Endothelial cell of umbilical vein (primary cell): ENCODE measurements around the gene EHMT1. TPM values are rescaled to one million over a fixed set of nuclear protein-coding genes. Genes with fewer than 3 reads are reported as not detected.

Experiments
- BruUV-seq: library from RNA; stranded (reverse); fragments of 400-500 nt; replicated peaks from 2 replicates; lab custom pipeline; 2021; lab: Mats Ljungman, UMichigan
- CTCF ChIA-PET: fragments of 300-600, 350-600 bp; sonication (Branson Sonifier 250); formaldehyde crosslinking; loops from one replicate; lab custom pipeline; 2021; ENCODE audit warnings: antibody characterized with exemption, inconsistent platforms; lab: Charles Lee
- POLR2A ChIA-PET: fragments of 300-600, 350-600 bp; sonication (Branson Sonifier 250); formaldehyde crosslinking; loops from one replicate; lab custom pipeline; 2021; ENCODE audit warnings: antibody characterized with exemption, inconsistent platforms; lab: Charles Lee
- DNase-seq: peaks from one replicate; pipeline ENCODE4 v3.0.0-alpha.2; 2011; ENCODE audit warnings: low read depth, low spot score
- FAIRE-seq: peaks from 2 replicates; lab custom pipeline; 2011; peaks lifted over from hg19 to GRCh38; lab: Jason Lieb, UNC
- H2AFZ ChIP-seq: 2 replicates; pipeline ENCODE4 v1.6.0; 2012; ENCODE audit warnings: low read depth, low read length, control low read depth, inconsistent platforms
- H3K27ac ChIP-seq: 2 replicates; pipeline ENCODE4 v1.5.1; 2011; ENCODE audit warnings: low read depth, mild to moderate bottlenecking, control low read depth, low read length, moderate library complexity; ENCODE audit not compliant: insufficient read depth
- H3K27me3 ChIP-seq, 2 experiments: 2 replicates each; pipeline versions ENCODE4 v1.6.0 to v1.6.1; 2011; ENCODE audit warnings: low read length in 2 of 2, mixed read lengths in 1 of 2; ENCODE audit not compliant: control insufficient read depth in 2 of 2, insufficient read depth in 2 of 2
- H3K36me3 ChIP-seq, 2 experiments: 2 replicates in 1 of 2; 3 replicates in 1 of 2; pipeline ENCODE4 v1.5.1; 2011; ENCODE audit warnings: low read length in 2 of 2, mild to moderate bottlenecking in 1 of 2, moderate library complexity in 1 of 2; ENCODE audit not compliant: control insufficient read depth in 2 of 2, insufficient read depth in 2 of 2; ENCODE audit errors: extremely low read depth in 1 of 2
- H3K4me1 ChIP-seq: 3 replicates; pipeline ENCODE4 v1.5.1; 2011; ENCODE audit warnings: mild to moderate bottlenecking, low read length; ENCODE audit not compliant: control insufficient read depth, insufficient read depth; ENCODE audit errors: extremely low read depth
- H3K4me2 ChIP-seq: 2 replicates; pipeline ENCODE4 v1.6.1; 2011; ENCODE audit warnings: low read length, control low read depth, mixed read lengths; ENCODE audit not compliant: insufficient read depth
- H3K4me3 ChIP-seq, 3 experiments: fragments of 200-600 bp in 1 of 3; sonication (generic), shearing (Covaris generic) in 1 of 3; replicated peaks in 1 of 3; 2 replicates each; pipeline ENCODE4 v1.5.1; 2011 to 2016; ENCODE audit warnings: control low read depth in 3 of 3, low read length in 3 of 3, mild to moderate bottlenecking in 2 of 3, inconsistent platforms in 1 of 3, low read depth in 1 of 3, moderate library complexity in 1 of 3; ENCODE audit not compliant: insufficient read depth in 1 of 3
- H3K79me2 ChIP-seq: 2 replicates; pipeline ENCODE4 v1.6.0; 2012; ENCODE audit warnings: low read length, inconsistent platforms; ENCODE audit not compliant: control insufficient read depth, insufficient read depth
- H3K9ac ChIP-seq: replicated peaks from 2 replicates; pipeline ENCODE3; 2011; ENCODE audit warnings: low read length, control low read depth; ENCODE audit not compliant: insufficient read depth; ENCODE audit errors: extremely low read depth
- H3K9me1 ChIP-seq: replicated peaks from 3 replicates; pipeline ENCODE4 v1.6.0; 2011; ENCODE audit warnings: mild to moderate bottlenecking, low read length; ENCODE audit not compliant: control insufficient read depth, insufficient read depth; ENCODE audit errors: extremely low read depth
- H3K9me3 ChIP-seq: replicated peaks from 2 replicates; pipeline ENCODE4 v1.5.1; 2012; ENCODE audit warnings: low read length, inconsistent platforms; ENCODE audit not compliant: control insufficient read depth, insufficient read depth
- H4K20me1 ChIP-seq: replicated peaks from 2 replicates; pipeline ENCODE3; 2011; ENCODE audit warnings: mild to moderate bottlenecking, low read length; ENCODE audit not compliant: control insufficient read depth, insufficient read depth; ENCODE audit errors: extremely low read depth
- EZH2 ChIP-seq: IDR thresholded peaks from 2 replicates; pipeline ENCODE4 v1.6.1; 2012; ENCODE audit warnings: borderline replicate concordance, low read depth, mild to moderate bottlenecking, moderate library complexity, low read length, inconsistent platforms; ENCODE audit not compliant: severe bottlenecking
- FOS ChIP-seq: IDR thresholded peaks from 2 replicates; pipeline ENCODE4 v1.6.1; 2011; ENCODE audit warnings: mild to moderate bottlenecking, low read length, moderate library complexity, borderline replicate concordance; ENCODE audit not compliant: insufficient read depth
- GATA2 ChIP-seq: IDR thresholded peaks from 2 replicates; pipeline ENCODE4 v1.7.0; 2011; ENCODE audit warnings: low read depth, mild to moderate bottlenecking, moderate library complexity, mixed read lengths, low read length; ENCODE audit not compliant: insufficient read length, insufficient read depth
- JUN ChIP-seq: IDR thresholded peaks from 2 replicates; pipeline ENCODE4 v1.6.1; 2011; ENCODE audit warnings: borderline replicate concordance, low read depth; ENCODE audit not compliant: insufficient read length, insufficient read depth
- MYC ChIP-seq: IDR thresholded peaks from one replicate; pipeline ENCODE4 v1.6.1; 2011; ENCODE audit warnings: mild to moderate bottlenecking, low read depth, low read length
- POLR2A ChIP-seq: IDR thresholded peaks from 2 replicates; pipeline ENCODE4 v1.6.1; 2012; ENCODE audit warnings: low read depth, mild to moderate bottlenecking, control low read depth, low read length
- POLR2AphosphoS5 ChIP-seq: IDR thresholded peaks from 2 replicates; pipeline ENCODE4 v1.6.1; 2012; ENCODE audit warnings: low read depth, mild to moderate bottlenecking, control low read depth, low read length, moderate library complexity; ENCODE audit not compliant: insufficient read depth
- dilution Hi-C: fragments of 300-500 bp; cut with MboI; formaldehyde crosslinking; loops from one replicate; pipeline ENCODE4 v1.15.0; 2019; ENCODE audit warnings: low sequenced_read_pairs; ENCODE audit not compliant: extremely low pct_ligation_motif_present
- intact Hi-C: fragments of 100-400 bp; cut with micrococcal nuclease; formaldehyde crosslinking; loops from one replicate; pipeline ENCODE4 v1.10.0; 2022
- polyA plus RNA-seq, 4 experiments: library from polyadenylated mRNA; depleted of rRNA in 3 of 4; stranded (reverse) in 3 of 4; unstranded in 1 of 4; fragments of >200 nt; gene quantifications; 2 replicates each; pipeline versions ENCODE4 v1.2.1 to v1.2.3, GENCODE V29; 2011 to 2012; ENCODE audit warnings: missing spikeins in 1 of 4
- total RNA-seq: library from RNA; stranded (reverse); gene quantifications from 2 replicates; pipeline ENCODE4 v1.2.3, GENCODE V29; 2021
- TF ChIP-seq, protein P1 (sequence below), 2 donors: IDR thresholded peaks; 1 replicate in 1 of 2; 2 replicates in 1 of 2; pipeline ENCODE4 v1.5.1; 2011; ENCODE audit warnings: low read length in 2 of 2, mild to moderate bottlenecking in 2 of 2, moderate library complexity in 2 of 2, control low read depth in 1 of 2, inconsistent platforms in 1 of 2, low read depth in 1 of 2; ENCODE audit not compliant: insufficient read depth in 1 of 2; ENCODE audit errors: extremely low read depth in 1 of 2
- TF ChIP-seq, protein P2 (sequence below): IDR thresholded peaks from 2 replicates; pipeline ENCODE4 v1.6.1; 2011; ENCODE audit not compliant: insufficient read depth, insufficient read length

EHMT1 gene
- total and polyA plus RNA-seq, 2 donors (not counting 3 experiments of a cell fraction or from before 2014, with no cell fraction given): 48.2 to 104 TPM

DNA sequence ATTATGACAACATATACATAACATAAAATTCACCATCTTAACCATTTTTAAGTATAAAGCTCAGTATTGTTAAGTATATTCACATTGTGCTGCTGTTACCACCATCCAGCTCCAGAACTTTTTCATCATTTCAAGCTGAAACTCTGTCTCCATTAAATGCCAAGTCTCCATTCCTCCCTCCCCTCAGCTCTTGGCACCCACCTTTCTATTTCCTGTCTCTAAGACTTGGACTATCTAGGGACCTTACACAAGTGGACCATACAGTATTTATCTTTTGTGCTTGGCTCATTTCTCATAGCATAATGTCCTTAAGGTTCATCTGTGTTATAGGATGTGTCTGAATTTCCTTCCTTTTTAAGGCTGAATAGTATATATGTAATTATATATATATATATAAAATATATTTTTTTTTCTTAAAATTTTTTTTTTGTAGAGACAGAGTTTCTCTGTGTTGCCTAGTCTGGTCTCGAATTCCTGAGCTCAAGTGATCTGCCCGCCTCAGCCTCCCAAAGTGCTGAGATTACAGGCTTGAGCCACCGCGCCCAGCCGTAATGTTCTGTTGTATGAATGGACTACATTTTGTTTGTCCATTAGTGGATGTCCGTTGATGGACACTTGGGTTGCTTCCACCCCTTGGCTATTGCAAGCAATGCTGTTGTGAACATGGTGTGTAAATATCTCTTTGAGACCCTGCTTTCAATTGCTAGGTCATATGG lies 72.3 kb downstream of the EHMT1 start:
- Histone ChIP-seq H3K27ac (no peak overlapping the region), H3K9me1 (no peaks in the 10 kb centered on the region), H3K9ac (no peak overlapping the region), H3K9me3 (no peaks in the 10 kb centered on the region), H3K4me1 (peaks cover 7% of the 10 kb centered on the region), H3K4me2 (no peak overlapping the region), H4K20me1 (peaks cover 2% of the 10 kb centered on the region), H2AFZ (no peak overlapping the region), H3K27me3 (no peaks in the 10 kb centered on the region), H3K79me2 (peaks cover 82% of the 10 kb centered on the region), H3K36me3 (no peaks in the 10 kb centered on the region), H3K4me3 (no peak overlapping the region)
- no TSS peak for BruUV-seq
- intact Hi-C loops (no loop called here), dilution Hi-C loops (no loop called here)
- no peak for TF ChIP-seq FOS
- TF ChIP-seq POLR2AphosphoS5: no peak
- no peak for TF ChIP-seq GATA2
- no peak for TF ChIP-seq POLR2A
- TF ChIP-seq, protein P1, sequence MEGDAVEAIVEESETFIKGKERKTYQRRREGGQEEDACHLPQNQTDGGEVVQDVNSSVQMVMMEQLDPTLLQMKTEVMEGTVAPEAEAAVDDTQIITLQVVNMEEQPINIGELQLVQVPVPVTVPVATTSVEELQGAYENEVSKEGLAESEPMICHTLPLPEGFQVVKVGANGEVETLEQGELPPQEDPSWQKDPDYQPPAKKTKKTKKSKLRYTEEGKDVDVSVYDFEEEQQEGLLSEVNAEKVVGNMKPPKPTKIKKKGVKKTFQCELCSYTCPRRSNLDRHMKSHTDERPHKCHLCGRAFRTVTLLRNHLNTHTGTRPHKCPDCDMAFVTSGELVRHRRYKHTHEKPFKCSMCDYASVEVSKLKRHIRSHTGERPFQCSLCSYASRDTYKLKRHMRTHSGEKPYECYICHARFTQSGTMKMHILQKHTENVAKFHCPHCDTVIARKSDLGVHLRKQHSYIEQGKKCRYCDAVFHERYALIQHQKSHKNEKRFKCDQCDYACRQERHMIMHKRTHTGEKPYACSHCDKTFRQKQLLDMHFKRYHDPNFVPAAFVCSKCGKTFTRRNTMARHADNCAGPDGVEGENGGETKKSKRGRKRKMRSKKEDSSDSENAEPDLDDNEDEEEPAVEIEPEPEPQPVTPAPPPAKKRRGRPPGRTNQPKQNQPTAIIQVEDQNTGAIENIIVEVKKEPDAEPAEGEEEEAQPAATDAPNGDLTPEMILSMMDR (IDR thresholded peaks at IDR 0.05; ENCODE audit: extremely low read depth in 1 of 2, insufficient read depth in 1 of 2, low read depth in 1 of 2, low read length in 2 of 2): no peak
- no peak for TF ChIP-seq MYC
- TF ChIP-seq EZH2: no peak
- TF ChIP-seq, protein P2, sequence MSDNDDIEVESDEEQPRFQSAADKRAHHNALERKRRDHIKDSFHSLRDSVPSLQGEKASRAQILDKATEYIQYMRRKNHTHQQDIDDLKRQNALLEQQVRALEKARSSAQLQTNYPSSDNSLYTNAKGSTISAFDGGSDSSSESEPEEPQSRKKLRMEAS: no peak
- no peak for TF ChIP-seq JUN
- FAIRE-seq (no peak), DNase-seq (no peak)
- POLR2A ChIA-PET: interaction anchor here (0.8 kb wide), 1 partner anchor 10 kb away, joined by 5 read pairs; no protein-coding TSS in a partner anchor
- CTCF ChIA-PET: interaction anchor here (2.0 kb wide), 1 partner anchor 18 kb away, joined by 8 read pairs; no protein-coding TSS in a partner anchor
